D341Med (cell line): ENCODE results near the gene GAR1.
"Not testable (repeated sequence)": the region's sequence is repeated elsewhere in the genome, so short reads cannot be mapped to it uniquely, and the experiment has no call there.

Experiments
- DNase-seq: peaks from one replicate; pipeline ENCODE4 v3.0.0; 2012; ENCODE audit warnings: low spot score

The GAR1 gene

DNA sequence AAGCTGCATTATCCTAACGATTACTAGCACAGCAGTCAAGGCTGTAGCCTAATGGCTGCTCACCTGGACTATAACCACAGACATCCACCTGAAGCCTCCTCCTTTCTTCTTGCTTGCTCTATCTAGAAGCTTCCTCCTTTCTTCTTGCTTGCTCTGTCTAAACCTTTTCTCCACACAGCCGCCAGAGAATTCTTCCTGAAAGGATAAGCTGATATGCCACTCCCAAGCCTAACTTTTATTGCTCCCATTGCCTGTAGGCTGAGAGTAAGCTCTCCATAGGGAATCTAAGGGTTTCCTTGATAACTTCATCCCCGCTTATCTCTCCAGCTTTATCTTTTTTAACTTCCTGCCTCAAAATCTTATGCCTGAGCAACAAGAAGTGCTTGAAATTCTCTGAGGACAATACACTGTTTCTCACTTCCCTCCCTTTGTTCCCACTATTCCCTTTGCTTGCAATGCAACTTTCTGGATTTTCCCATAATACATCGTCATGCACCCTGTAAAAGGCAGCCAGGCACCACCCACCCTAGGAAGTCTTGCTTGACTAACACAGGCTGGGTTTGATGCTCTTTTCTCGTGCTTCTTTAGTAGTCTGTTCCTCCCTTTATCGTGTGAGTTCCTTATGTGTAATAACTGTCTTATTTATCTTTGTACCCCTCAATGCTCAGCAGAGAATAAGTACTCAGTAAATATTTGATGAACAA, 31.0 kb downstream of the GAR1 start:
- DNase-seq, result no peak

DNA sequence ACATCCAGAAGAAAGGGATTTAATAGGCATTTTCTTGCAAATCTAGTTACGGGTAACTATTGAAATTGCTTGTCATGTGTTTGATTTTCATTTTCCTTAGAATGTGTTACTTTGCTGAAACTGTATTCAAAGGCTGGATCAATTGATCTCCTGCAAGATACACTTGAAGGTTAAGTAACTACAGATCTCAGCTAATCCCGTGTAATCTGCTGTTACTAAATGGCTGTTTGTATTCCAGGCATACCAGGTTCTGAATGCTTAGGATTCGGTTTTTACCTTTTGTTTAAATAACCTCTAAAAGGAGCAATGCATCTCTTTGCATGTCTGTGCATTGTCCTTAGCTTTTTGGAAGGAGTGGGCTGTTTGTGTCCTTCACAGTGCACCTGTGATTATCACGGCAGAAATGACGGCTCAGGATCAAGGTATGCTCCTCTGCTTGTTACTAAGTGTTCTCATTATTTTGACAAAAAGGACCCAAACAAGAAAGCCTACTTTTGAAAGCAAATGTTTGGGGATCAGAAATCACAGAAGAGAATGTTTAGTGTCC, 32.4 kb downstream of the GAR1 start, which contains the start of gene LRIT3:
TSS of gene LRIT3 (plus strand) at position 212 of the 547 bp plus-strand sequence. CDS start at position 307, 95 bp downstream.
- DNase-seq, result no peak

DNA sequence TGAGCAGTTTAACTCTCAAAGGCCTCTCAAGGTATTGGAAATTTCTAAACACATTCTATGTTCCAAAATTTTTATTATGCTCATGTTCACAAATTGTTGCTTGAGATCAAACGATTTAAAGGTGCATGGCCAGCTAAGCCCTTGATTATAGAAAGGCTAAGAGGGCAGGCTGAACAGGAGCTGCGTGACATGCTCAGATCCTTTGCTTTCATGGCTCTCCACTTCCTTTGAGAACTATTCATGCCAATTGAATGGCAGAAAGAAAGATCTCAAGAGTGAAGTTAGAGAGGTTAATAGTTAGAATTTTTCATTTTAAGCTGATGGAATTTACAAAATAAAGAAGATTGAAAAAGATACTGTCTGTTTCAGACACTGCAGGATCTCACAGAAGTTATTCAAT, 32.9 kb downstream of the GAR1 start:
- no peak for DNase-seq

DNA sequence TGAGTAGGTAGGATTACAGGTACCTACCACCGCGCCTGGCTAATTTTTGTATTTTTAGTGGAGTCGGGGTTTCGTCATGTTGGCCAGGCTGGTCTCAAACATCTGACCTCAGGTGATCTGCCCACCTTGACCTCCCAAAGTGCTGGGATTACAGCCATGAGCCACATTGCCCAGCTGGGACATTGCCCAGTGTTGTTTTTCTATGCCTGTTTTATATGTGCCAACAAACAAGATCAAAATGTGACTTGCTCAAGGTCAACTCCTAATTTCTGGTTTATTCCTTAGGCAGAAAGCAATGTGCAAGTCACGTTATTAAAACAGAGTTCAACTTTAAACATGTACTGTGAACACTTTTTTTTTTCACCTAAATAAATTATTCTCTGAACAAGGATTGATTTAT, 35.0 kb downstream of the GAR1 start:
- DNase-seq, result no peak

DNA sequence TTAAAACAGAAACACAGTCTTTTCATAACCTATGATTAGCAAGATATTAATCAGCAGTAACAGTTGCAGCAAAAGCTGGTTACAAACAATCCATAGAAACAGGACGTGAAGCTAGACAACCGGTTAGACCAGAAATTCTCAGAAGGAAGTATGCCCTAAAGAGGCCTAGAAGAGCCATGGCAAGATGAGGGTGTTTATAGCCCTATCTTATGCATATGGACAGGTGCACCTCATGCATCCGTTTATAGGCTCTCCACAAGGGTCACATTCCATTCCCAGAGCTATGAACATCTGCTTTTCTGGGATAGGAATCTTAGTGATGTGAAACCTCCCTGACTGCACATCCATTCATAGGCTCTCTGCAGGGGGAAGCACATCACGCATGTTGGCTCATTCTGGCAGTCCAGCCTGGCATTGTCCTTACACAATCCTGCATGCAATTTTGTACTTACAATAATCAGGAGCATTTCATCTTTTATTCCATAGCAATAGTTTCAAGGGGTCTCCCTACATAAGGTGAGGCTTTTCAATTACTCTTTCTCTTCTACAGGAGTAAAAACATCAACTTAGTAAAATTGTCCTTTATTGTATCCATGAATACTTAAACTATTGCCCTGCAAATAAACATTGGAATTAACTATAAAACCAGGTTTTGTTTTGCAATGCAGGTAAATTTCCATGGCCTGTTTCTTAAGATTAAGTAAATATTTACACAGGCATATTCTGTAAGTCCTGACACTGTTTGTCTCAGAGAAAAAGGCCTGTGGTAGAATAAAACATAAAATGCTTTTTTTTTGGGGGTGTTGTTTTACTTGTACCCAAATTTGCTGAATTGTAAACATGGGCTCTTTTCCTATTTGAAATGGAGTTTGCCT, 44.1 kb downstream of the GAR1 start:
- not testable (repeated sequence) for DNase-seq

DNA sequence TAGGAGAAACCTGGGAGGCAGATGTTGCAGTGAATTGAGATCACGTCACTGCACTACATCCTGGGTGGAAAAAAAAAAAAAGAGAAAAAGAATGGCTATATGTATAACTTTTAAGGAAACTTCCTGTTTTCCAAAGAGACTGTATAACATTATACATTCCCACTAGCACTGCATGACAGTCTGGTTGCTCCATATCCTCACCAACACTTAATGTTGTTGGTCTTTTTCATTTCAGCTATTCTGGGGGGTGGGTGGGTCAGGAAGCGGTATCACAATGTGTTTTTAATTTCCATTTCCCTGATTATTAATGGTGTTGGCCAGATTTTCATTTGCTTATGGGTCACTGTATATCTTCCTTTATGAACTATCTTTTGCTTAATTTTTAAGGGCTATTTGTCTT, 45.7 kb downstream of the GAR1 start:
- no peak for DNase-seq

DNA sequence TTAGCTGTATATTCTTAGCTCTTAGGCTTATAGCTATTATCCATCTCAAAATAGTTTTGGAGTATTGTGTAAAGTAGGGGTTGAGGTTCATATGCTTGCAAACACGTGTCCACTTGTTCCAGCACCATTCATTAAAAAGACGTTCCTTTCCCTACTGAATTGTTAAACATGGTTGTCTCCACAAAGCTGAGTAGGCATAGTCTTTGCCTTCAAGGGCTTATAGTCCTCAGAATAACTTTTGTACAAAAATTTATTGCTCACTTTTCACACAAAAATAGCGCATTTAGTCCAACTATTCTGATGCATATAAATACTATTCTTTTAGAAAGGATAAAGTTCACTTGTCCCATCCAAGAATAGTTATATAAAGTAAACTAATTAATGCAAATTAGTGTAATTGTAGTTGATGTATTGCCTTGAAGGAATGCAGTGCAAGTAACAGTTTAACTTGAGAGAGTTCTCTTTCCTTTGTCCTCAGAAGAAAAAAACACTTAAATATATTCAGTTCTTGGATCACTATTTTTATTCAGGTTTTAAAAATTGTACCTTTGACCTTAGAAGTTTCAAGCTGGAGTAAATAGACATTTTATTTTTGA, 46.5 kb downstream of the GAR1 start:
- DNase-seq, result no peak

DNA sequence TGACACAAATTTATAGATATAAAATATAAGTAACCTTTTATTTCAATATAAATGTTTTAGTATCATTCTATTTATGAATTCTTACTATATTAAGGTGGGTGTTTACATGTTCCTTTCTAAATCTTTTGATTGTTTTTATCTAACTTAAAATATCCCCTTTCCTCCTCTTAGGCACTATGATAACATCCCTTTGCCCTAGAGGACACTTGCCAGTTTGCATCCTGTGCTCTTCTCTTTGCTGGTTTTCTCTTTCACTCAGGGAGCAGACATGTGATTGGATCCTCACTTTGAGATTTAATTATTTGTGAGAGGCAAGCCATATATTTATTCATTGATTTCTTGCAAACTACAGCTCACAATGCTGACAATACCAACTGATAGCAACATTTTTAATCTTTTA, 48.6 kb downstream of the GAR1 start:
- no peak for DNase-seq

DNA sequence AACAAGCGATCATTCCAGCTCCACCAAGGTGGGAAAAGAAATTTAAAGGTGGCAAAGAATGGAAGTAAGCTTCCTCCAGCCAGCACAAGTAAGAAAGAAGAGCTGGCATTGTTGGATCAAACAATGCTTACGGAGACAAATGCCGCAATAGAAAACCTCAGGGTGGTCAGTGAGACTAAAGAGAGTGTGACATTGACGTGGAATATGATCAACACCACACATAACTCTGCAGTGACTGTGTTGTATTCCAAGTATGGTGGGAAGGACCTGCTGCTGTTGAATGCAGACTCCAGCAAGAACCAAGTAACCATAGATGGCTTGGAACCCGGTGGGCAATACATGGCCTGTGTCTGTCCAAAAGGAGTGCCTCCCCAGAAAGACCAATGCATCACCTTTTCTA, 54.5 kb downstream of the GAR1 start:
- no peak for DNase-seq

DNA sequence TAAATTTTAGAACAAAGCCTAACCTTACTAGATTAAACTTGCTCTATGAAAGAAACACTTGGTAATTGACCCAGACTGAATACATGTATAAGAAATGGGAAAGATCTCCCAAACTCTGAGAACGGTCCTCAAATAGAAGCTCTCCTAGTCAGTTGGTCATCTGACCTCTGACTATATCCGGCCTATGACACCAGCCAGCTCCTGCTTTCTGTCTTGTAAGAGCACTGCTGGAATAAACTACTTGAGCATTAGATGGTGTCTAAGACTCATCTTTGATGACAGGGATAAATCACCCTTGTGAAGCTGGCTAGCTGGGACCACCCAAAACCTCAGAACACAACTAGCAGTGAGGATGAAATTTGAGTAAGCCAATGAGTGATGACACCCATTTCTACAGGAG, 56.5 kb downstream of the GAR1 start:
- DNase-seq, result no peak

DNA sequence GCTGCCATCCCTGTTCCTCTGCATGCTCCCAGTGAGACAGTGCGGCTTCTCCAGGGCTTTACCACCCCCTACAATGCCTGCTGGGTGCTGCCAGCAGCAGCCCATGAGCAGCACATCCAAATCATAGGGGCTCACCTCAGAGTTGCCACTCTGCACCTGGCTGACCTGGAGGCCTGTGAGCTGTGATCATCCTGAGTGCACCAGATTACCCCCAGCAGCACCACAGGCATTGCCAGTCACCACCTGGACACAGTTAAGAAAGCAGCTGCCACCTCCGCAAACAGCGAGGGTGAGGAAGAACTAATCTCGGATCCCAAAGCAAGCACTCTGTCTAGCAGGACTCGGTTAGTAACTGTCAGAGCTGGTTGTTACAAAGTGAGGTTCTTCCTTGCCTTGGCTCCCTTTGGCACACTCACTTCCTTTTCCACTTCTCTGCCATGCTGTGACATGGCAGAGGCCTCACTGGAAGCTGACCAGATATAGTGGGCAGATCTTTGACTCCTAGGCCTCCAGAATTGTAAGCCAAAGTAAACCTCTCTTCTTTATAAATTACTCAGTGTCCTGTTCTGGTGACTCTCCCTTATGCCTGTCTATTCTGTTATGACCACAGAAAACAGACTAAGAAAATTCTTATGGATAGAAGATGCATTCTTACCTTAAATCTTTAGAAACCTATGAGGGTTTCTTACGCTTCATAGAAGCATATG, 57.5 kb downstream of the GAR1 start:
- DNase-seq, result no peak

DNA sequence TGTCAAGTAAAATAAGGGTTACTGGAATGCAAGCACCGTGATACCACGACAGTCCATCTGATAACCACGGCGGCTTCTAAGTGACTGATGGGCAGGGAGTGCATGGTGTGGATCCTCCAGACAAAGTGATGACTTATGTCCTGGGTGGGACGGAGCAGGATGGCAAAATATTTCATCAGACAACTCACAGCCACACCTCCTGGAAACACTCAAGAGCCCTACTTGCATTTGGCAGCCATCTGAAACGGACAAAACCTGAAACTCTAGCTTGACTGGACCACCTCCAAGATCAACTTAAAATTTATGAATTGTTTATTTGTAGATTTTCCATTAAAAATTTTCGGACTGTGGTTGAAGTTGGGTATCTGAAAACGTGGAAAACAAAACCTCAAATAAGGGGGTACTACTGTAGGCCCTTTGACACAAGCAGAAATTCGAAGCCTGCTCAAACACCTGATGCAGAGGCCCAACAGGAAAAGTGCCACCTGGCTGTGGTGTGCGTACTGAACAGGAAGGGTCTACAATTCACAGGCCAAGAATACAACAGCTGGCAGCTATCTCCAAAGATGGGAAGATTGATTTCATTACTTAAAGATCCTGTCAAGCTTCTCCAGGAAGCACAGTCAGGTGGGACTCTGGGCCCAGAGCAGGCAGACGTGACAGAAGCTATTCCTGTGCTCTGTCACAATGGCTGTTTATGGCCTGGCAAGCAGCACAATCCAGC, 58.4 kb downstream of the GAR1 start:
- DNase-seq, result no peak
